HG02678 (cell line): ENCODE measurements around the gene FOXK1.
"Not testable (repeated sequence)": the region's sequence is repeated elsewhere in the genome, so short reads cannot be mapped to it uniquely, and the experiment has no call there.

Source experiments
- ATAC-seq: cut with Tn5 transposase; IDR thresholded peaks from one replicate; pipeline ENCODE4 v1.9.1; 2021; ENCODE audit warnings: mild to moderate bottlenecking, moderate library complexity; ENCODE audit not compliant: unreplicated experiment

The FOXK1 gene

DNA sequence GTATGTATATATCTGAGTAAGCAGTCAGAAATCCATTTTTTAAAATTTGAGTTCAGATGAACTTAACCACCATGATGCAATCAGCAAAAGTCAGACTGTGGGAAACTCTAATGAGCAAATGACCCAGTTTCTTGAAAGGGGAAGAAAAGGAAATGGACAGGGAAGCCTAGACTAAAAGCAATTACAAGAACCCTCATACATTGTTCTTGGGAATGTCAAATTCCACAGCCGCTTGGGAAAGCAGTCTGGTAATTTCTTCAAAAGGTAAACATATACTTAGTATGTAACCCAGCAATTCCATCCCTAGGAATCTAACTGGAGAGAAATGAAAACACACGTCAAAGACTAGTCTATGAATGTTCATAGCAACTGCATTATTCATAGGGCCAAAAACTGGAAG lies 16.4 kb upstream of the FOXK1 start:
- ATAC-seq, result no peak

- no peak for ATAC-seq
Observed at GRCh38 chr7:4667776-4668509, 14.2 kb upstream of the FOXK1 start.

DNA sequence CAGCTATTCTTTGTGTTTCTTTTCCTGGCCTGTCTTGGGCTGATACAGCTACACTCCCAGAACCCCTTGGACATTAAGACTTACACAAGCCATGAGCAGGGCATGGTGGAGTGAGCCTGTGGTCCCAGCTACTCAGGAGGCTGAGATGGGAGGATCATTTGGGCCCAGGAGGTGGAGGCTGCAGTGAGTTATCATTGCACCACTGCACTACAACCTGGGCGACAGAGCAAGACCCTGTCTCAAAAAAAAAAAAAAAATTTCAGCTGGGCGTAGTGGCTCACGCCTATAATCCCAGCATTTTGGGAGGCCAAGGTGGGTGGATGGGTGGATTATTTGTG lies 13.6 kb upstream of the FOXK1 start:
- no peak for ATAC-seq

DNA sequence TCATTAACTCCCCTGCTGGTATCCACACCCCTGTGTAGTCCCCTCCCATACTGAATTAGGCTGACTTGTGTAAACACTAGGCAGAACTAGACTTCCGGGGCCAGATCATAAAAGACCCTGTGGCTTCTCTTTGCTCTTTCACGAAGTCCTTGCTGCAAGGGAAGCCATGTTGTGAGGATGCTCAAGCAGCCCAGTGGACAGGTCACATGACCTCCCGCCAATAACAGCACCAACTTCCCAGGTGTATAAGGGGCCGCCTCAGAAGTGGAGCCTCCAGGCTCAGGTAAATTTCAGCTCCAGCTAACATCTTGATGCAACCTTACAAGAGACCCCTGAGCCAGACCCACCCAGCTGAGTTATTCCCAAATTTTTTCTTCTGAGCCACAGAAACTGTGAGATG lies 11.3 kb upstream of the FOXK1 start:
- no peak for ATAC-seq

DNA sequence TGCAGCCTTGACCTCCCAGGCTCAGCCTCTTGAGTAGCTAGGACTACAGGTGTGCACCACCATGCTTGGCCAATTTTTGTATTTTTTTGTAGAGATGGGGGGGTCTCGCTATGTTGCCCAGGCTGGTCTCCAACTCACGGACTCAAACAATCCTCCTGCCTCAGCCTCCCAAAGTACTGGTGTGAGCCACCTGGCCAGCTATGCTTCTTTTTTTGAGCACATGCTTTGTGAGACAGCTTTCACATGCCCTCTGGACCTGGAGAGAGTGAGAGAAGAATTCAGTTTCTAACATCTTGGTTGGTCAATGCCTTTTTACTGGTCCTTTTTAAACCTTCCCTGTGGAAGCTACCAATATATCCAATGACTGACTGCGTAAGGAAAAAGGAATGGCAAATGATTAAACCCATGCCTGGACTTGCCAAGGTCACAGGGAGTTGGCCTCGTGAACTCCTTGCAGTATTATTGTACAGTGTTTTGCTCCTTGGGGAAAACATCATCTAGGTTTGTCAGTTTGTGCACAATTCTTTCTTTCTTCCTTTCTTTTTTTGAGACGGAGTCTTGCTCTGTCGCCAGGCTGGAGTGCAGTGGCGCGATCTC lies 6.2 kb upstream of the FOXK1 start:
- ATAC-seq, result no peak

DNA sequence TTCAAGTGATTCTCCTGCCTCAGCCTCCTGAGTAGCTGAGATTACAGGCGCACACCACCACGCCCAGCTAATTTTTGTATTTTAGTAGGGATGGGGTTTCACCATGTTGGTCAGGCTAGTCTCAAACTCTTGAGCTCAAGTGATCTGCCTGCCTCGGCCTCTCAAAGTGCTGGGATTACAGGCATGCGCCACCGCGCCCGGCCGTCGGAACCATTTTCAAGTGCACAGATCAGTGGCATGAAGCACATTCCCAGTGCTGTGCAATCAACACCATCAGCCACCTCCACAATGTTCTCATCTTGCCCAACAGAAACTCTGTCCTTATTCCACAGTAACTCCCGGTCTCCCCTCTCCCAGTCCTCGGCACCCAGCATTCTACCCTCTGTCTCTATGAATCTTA lies 4.6 kb upstream of the FOXK1 start:
- not testable (repeated sequence) for ATAC-seq

DNA sequence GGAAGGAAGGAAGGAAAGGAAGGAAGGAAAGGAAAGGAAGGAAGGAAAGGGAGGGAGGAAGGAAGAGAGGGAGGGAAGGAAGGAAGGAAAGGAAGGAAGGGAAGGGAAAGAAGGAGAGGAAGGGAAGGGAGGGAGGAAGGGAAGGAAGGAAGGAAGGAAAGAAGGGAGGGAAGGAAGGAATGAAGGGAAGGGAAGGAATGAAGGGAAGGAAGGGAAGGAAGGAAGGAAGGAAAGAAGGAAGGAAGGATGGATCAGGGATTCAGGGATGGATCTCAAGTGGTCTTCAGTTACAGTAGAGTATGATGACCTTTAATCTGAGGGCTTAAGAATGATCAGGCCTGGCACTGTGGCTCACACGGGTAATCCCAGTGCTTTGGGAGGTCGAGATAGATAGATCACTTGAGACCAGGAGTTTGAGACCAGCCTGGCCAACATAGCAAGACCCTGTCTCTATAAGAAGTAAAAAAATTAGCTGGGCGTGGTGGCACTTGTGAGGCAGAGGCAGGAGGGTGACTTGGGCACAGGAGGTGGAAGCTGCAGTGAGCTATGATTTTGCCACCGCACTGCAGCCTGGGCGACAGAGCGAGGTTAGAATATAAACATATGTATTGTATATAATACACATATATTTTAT lies 760 bp upstream of the FOXK1 start:
- ATAC-seq, result no peak

DNA sequence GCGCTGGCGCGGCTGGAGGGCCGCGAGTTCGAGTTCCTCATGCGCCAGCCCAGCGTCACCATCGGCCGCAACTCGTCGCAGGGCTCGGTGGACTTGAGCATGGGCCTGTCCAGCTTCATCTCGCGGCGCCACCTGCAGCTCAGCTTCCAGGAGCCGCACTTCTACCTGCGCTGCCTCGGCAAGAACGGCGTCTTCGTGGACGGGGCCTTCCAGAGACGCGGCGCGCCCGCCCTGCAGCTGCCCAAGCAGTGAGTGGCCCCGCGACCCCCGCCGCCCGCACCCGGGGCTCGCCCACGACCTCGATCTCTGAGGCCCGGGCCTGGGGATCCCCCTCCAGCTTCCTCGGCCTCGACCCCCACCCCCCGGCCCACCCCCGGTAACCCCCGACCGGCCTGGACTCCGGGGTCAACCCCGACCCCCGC lies 537 bp downstream of the FOXK1 start:
- ATAC-seq, result peak; percentile 33

- ATAC-seq, result no peak
Observed at GRCh38 chr7:4683043-4683883, 1.2 kb downstream of the FOXK1 start.

DNA sequence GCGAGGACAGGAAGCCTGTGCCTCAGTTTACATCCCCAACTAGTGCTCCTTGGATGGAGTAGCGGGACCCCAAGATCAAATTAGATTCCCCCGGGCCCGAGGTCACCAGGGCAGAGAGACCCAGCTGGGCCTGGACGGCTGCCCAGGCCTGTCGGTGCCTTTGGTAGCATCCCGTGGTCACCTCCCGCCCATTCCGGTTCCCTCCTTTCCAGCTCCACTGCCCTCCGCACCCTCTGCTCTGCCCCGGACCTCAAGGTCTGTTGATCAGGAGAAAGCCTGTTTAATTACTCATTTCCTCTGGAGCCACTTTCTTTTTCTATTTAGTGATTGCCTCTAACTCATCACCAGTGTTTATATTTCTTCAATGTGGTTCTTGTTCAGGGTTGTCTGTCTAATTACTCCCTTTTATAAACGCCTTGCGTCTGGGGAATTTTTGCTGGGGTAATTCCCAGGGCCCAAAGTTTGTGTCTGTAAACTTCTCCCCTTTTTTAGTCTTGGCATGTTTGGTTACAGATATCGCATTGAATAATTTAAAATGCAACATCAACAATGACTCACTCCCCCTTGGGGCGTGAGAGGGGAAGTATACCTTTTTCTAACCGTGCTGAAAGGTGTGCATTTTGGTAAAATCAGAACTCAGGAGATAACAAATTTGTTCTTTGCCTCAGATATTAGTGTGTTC lies 1.9 kb downstream of the FOXK1 start:
- no peak for ATAC-seq

- ATAC-seq, result no peak
Observed at GRCh38 chr7:4684846-4685245, 2.8 kb downstream of the FOXK1 start.

- not testable (repeated sequence) for ATAC-seq
Observed at GRCh38 chr7:4685676-4686075, 3.6 kb downstream of the FOXK1 start.

DNA sequence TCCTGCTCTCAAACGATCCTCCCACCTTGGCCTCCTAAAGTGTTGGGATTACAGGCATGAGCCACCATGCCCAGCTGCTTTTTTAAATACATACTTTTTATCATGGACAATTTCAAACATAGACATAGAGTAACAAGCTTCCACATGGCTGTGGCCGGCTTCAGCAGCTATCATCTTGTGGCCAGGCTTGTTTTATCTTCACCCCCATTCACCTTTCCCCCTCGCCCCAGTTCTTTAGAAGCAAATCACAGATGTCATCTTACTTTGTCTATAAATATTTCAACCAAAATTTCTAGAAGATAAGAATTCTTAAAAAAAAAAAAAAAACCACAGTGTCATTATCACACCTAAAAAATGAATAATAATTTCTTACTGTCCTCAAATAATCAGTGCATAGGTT lies 5.9 kb downstream of the FOXK1 start:
- ATAC-seq, result no peak

DNA sequence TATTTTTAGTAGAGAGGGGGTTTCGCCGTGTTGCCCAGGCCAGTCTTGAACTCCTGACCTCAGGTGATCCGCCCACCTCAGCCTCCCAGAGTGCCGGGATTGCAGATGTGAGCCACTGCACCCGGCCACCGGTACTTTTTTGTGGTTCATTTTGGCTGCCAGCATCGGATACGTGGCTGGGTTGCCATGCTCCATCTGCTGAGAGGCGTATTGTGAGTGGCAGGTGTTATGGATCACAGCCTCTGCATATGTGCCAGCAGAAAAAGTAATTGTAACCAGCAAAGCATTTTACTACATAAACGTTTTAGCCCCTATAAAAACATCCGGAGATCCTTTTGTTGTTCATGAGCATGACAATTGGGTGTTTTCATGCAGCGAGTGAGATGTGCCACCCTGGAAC lies 7.1 kb downstream of the FOXK1 start:
- no peak for ATAC-seq

- ATAC-seq, result peak; percentile 59
Observed at GRCh38 chr7:4689668-4690067, 7.6 kb downstream of the FOXK1 start.

DNA sequence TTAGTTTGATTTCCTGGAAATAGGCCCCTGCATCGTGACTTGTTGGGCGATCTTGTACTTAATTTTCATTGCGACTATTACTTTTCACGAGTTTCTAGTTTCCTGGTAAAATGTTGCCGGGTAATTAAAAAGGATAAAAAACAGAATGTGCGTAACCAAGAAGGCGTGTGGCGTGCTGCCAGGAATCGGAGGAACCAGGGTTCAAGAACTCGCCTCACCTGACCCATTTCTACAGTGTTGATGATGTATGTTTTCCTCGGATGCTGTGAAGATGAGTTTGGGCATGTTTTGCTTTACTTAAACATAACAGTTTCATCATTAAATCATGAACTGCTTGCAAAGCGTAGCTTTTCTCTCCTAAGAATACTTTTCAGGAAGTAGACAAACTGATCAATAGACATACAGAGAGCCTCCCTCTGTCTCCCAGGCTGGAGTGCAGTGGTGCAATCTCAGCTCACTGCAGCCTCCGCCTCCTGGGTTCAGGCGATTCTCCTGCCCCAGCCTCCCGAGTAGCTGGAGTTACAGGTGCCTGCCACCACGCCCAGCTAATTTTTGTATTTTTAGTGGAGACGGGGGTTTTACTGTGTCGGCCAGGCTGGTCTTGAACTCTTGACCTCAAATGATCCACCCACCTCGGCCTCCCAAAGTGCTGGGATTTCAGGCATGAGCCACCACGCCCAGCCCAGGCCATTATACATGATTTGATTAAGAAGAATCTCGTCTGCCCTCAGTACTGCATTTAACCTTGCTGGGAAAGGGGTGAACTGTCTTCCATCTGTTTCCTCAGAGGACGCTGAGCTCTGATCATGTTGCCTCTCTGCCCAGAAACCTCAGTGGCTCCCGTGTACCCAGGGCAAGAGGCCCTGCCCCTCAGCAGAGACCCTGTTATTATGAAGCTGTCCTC lies 9.1 kb downstream of the FOXK1 start:
- ATAC-seq, result no peak

- no peak for ATAC-seq
Observed at GRCh38 chr7:4692055-4692454, 10.0 kb downstream of the FOXK1 start.

GRCh38 chr7:4692622-4693021 lies 10.5 kb downstream of the FOXK1 start:
- not testable (repeated sequence) for ATAC-seq

DNA sequence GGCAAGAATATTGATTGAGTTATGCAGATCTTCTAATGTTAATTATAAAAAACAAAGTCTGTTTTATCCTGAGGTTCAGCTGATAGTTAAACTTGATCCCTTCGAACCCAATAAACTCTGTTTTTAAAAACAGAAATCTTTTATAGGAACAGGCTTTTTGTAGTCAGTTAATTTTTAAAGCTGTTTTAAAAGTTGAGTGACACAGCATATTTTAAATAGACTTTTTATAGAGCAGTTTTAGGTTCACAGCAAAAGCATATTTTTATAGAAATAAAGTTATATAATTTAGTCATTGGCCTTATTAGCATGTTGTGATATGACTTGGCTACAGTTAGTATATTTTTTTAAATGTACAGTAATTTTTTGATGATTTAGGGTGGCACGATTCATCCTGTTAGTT lies 11.1 kb downstream of the FOXK1 start:
- ATAC-seq, result no peak

DNA sequence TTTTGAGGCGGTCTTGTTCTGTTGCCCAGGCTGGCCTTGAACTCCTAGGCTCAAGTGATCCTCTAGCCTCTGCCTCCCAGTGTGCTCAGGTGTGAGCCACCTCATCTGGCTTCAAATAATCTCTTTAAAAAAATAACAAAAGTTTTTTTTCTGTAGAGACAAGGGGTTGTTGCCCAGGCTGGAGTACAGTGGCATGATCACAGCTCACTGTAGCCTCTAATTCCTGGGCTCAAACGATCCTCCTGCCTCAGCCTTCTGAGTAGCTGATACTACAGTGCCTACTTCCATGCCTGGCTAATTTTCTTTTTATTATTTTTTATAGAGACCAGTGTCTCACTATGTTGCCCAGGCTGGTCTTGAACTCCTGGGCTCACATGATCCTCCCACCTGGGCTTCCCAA lies 11.7 kb downstream of the FOXK1 start:
- no peak for ATAC-seq
